Naive thymus-derived CD8-positive, alpha-beta T cell (primary cell): ENCODE results near the gene ZFPM1. TPM values are rescaled to one million over a fixed set of nuclear protein-coding genes. Genes with fewer than 3 reads are reported as not detected.

ENCODE experiments used
- ATAC-seq, 2 donors: fragments of 150-1000 bp; cut with Tn5 transposase in 1 of 2; sonication (Bioruptor Pico), chemical (Tn5 transposase) in 1 of 2; 1 replicate in 1 of 2; 2 replicates in 1 of 2; pipeline ENCODE4 v1.10.0; 2021; ENCODE audit warnings: mild to moderate bottlenecking in 2 of 2, moderate library complexity in 2 of 2
- POLR2A ChIA-PET: fragments of 350-600 bp; sonication (Branson Sonifier 250); formaldehyde crosslinking; loops from one replicate; lab custom pipeline; 2021; ENCODE audit warnings: antibody characterized with exemption; lab: Charles Lee
- DNase-seq, 10 donors: peaks; one replicate each; pipeline versions ENCODE4 v3.0.0 to v3.0.0-alpha.2; 2020 to 2022
- H3K27ac Mint-ChIP-seq, 10 donors: one replicate each; pipeline ENCODE4 v1.8.0; 2020 to 2022; ENCODE audit warnings: mild to moderate bottlenecking in 10 of 10, mixed read lengths in 10 of 10, moderate library complexity in 4 of 10, inconsistent platforms in 1 of 10
- H3K27me3 Mint-ChIP-seq, 5 donors: one replicate each; pipeline ENCODE4 v1.8.0; 2021 to 2022; ENCODE audit warnings: mixed read lengths in 5 of 5
- H3K36me3 Mint-ChIP-seq, 3 donors: one replicate each; pipeline ENCODE4 v1.8.0; 2020 to 2022; ENCODE audit warnings: mixed read lengths in 3 of 3, mild to moderate bottlenecking in 2 of 3, inconsistent platforms in 1 of 3
- H3K4me1 Mint-ChIP-seq, 4 donors: one replicate each; pipeline ENCODE4 v1.8.0; 2021 to 2022; ENCODE audit warnings: mixed read lengths in 4 of 4
- H3K4me3 Mint-ChIP-seq, 10 donors: one replicate each; pipeline ENCODE4 v1.8.0; 2020 to 2022; ENCODE audit warnings: mild to moderate bottlenecking in 10 of 10, mixed read lengths in 10 of 10, moderate library complexity in 6 of 10, inconsistent platforms in 1 of 10
- H3K9me3 Mint-ChIP-seq, 9 donors: one replicate each; pipeline ENCODE4 v1.8.0; 2020 to 2022; ENCODE audit warnings: mixed read lengths in 9 of 9, mild to moderate bottlenecking in 3 of 9, inconsistent platforms in 1 of 9, moderate library complexity in 1 of 9
- polyA plus RNA-seq, 3 donors: library from polyadenylated mRNA; unstranded; fragments of 300-500 nt; fragmentation: Illumina TruSeq; gene quantifications; one replicate each; pipeline ENCODE4 v1.2.3, GENCODE V29; 2021
- total RNA-seq, 8 experiments: library from RNA in 2 of 8; stranded (reverse) in 2 of 8; gene quantifications; one replicate each; pipeline ENCODE4 v1.2.3 and lab custom pipeline; 2021 to 2026

The ZFPM1 gene
- total and polyA plus RNA-seq, 5 experiments from 2014 or later, result 0.23 to 10.8 (median 0.36) TPM

DNA sequence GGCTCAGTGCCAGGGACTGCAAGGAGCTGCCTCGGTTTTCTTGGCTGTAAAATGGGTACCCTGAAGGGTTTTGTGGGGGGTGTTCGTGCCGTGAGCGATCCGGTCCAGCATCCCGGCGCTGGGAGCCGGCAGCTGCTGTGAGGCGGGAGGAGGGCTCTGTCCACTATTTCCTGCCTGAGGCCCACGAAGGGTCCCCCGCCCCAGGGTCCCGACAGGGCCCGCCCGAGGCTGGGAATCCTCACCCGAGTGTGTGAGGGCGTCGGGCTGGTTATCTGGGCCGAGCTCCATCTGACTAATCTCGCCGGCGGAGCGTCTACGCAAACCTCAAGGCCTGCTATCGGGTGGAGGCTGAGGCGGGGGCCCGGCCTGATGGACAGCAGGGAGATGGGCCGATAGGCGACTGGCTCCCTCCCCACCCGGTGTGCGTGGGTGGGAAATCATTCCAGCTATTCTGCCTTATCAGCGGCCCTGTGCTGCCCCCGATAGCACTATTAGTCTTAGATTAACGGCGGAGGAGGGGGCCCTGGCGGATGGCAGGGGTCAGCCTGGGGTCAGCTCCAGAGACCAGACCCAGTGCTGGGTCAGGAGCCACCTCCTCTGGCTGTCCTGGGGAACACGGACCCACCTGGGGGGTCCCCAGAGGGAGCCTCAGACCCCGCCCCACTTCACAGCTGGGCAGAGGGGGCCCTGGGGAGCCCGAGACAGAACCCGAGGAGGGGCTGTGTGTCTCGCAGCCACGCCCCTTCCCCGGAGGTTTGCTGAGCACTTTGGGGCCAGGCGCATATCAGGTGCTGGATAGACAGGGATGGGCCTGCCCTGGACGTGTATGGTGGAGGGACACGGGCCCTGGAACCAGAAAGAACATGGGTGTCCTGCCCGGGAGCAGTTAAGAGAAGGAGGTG is 44.7 kb downstream of the ZFPM1 start:
- no peak for ATAC-seq
- Mint-ChIP-seq H3K4me3 (peak overlapping the region in 2 of 10 donors; percentile 14 to 45), H3K27ac (no peak overlapping the region), H3K4me1 (peaks cover 0 to 11% (median 7%) of the 10 kb centered on the region in 4 donors), H3K27me3 (no peaks in the 10 kb centered on the region), H3K36me3 (no peaks in the 10 kb centered on the region), H3K9me3 (no peaks in the 10 kb centered on the region)
- POLR2A ChIA-PET, result interaction anchor here (0.5 kb wide), 1 partner anchor 216 kb away, joined by 3 read pairs; no protein-coding TSS in a partner anchor
- no peak for DNase-seq

DNA sequence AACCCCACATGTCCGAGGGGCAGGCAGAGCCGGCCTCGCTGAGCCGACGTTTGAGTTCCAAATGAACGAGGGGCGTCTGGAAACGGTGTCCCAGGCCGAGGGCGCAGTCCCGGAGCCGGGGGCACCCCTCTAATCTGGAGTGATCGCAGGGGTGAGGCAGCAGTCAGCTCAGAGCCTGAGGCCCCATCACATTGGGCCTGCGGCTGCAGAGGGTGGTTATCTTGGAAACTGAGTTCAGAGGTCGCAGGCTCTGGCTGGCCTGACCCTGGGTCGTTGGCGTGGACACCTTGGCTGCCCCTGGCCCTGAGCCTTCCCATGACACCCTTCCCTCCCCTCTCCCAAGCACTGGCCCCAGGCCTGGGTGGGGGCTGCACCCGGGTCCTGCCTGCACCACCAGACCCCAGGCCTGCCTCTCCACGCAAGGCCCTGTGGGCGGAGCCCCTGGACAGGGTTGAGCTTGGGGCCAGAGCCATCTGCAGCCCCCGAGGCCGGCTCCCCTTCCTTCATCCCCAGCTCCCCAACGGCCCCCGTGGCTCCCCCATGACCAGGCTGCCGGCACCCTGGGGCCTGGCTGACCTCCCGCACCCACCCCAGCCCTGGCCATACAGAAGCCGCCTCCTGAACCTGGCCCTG is 45.6 kb downstream of the ZFPM1 start:
- Mint-ChIP-seq H3K4me3 (no peak overlapping the region), H3K36me3 (no peaks in the 10 kb centered on the region), H3K9me3 (no peaks in the 10 kb centered on the region), H3K27ac (no peak overlapping the region), H3K27me3 (no peaks in the 10 kb centered on the region), H3K4me1 (peaks cover 0 to 15% (median 7%) of the 10 kb centered on the region in 4 donors)
- ATAC-seq (no peak), DNase-seq (no peak)
- POLR2A ChIA-PET, result no interaction called here

- H3K36me3 Mint-ChIP-seq, result no peaks in the 10 kb centered on the region
Measured at GRCh38 chr16:88499292-88499691, 46.2 kb downstream of the ZFPM1 start.

DNA sequence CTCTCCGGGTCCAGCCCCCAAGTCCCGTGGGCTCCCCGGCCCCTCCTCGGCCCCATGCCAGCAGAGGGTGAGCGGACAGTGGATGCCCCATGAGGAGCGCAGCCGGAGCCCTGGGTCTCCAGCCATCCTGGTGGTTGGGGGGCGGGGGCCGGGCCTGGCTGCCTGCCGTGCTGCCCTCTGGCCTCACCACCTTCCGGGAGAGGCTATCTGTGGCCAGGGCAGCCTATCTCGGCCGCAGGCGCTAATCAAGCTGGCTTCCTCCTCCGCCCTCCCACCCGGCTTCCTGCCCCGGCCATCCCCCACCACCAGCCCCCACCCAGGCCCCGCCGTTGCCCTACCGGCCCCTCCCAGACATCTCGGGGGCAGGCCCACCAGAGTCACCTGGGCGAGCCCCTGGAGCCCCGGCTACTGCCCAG is 46.8 kb downstream of the ZFPM1 start:
- Mint-ChIP-seq H3K4me1 (peaks cover 0 to 22% (median 13%) of the 10 kb centered on the region in 4 donors), H3K27me3 (no peaks in the 10 kb centered on the region), H3K9me3 (no peaks in the 10 kb centered on the region), H3K4me3 (no peak overlapping the region), H3K36me3 (no peaks in the 10 kb centered on the region), H3K27ac (no peak overlapping the region)
- ATAC-seq, result no peak
- no peak for DNase-seq
- POLR2A ChIA-PET, result no interaction called here

More at GRCh38 chr16:88499292-88499691, 46.2 kb downstream of the ZFPM1 start:
- ATAC-seq, result no peak
- no peaks in the 10 kb centered on the region for H3K9me3 Mint-ChIP-seq
- no peak overlapping the region for H3K27ac Mint-ChIP-seq
- H3K4me1 Mint-ChIP-seq, result peaks cover 0 to 21% (median 10%) of the 10 kb centered on the region in 4 donors
- no peaks in the 10 kb centered on the region for H3K27me3 Mint-ChIP-seq
- POLR2A ChIA-PET, result no interaction called here
- peak overlapping the region in 1 of 10 donors; percentile 55 for H3K4me3 Mint-ChIP-seq
- no peak for DNase-seq

DNA sequence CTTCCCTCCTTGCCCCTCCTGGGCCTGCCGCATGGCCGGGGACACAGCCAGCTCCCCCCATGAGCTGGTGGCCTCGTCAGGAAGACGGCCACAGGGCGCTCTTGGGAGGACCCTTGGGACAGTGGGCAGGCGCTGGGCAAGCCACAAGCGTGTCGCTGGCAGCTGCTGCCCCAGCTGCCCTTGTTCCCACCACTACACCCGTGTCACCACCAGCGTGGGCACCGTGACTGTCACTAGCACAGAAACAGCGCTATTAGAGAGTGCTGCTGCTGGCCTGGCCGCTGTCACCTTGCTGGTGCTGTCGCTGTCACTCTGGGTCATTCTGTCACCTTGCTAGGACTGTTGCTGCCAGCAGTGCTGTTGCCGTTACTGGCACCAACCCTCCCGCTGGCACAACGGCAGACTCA is 47.2 kb downstream of the ZFPM1 start:
- H3K9me3 Mint-ChIP-seq, result no peaks in the 10 kb centered on the region
- H3K36me3 Mint-ChIP-seq, result no peaks in the 10 kb centered on the region
- peak overlapping the region in 1 of 10 donors; percentile 69 for H3K4me3 Mint-ChIP-seq
- no peak overlapping the region for H3K27ac Mint-ChIP-seq
- no peak for DNase-seq
- no peak for ATAC-seq
- POLR2A ChIA-PET, result no interaction called here
- peaks cover 0 to 25% (median 15%) of the 10 kb centered on the region in 4 donors for H3K4me1 Mint-ChIP-seq
- no peaks in the 10 kb centered on the region for H3K27me3 Mint-ChIP-seq

DNA sequence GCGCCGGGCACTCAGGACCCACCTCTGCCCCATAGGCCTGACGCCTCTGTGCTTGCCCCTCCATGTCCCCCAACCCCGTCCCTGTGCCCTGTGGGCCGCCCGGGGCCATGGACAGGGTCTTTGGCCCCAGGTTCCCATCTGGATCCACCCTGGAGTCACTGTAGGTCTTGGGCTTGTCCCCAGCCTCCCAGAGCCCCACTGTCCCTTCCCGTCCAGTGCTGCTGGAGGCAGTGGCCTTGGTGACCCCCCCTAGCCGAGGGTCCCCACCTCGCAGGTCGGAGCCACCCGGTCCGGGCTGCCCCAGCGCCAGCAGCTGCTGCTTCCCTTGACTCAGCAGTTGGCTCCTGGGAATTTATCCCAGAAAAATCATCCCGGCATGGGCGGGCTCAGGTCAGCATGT is 49.3 kb downstream of the ZFPM1 start:
- POLR2A ChIA-PET, result no interaction called here
- H3K36me3 Mint-ChIP-seq, result no peaks in the 10 kb centered on the region
- ATAC-seq, result no peak
- H3K9me3 Mint-ChIP-seq, result no peaks in the 10 kb centered on the region
- H3K4me3 Mint-ChIP-seq, result no peak overlapping the region
- H3K27ac Mint-ChIP-seq, result no peak overlapping the region
- no peaks in the 10 kb centered on the region for H3K27me3 Mint-ChIP-seq
- no peak for DNase-seq
- H3K4me1 Mint-ChIP-seq, result peaks cover 0 to 25% (median 15%) of the 10 kb centered on the region in 4 donors

GRCh38 chr16:88502776-88503280 is 49.7 kb downstream of the ZFPM1 start:
- no peaks in the 10 kb centered on the region for H3K27me3 Mint-ChIP-seq
- no peak overlapping the region for H3K4me3 Mint-ChIP-seq
- H3K4me1 Mint-ChIP-seq, result peaks cover 0 to 25% (median 15%) of the 10 kb centered on the region in 4 donors
- peak overlapping the region in 1 of 10 donors; percentile 67 for H3K27ac Mint-ChIP-seq
- POLR2A ChIA-PET, result interaction anchor here (0.6 kb wide), 1 partner anchor 18 kb away, joined by 4 read pairs; no protein-coding TSS in a partner anchor
- H3K9me3 Mint-ChIP-seq, result no peaks in the 10 kb centered on the region
- ATAC-seq (no peak), DNase-seq (no peak)
- H3K36me3 Mint-ChIP-seq, result no peaks in the 10 kb centered on the region

DNA sequence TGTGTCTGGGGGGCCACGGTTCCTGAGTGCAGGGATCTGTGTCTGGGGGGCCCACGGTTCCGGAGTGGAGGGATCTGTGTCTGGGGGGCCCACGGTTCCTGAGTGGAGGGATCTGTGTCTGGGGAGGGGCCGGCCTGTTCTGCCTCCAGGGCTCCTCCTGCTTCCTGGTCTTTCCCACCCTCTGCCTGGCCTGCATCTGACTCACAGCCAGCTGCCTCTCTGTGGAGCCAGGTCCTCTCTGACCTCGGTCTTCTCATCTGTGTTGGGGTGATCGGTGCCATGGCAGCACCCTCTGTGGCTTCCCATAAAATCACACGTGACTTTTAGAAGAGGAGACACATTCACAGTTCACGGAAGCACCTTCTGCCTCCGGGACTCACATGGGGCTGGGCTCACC is 50.3 kb downstream of the ZFPM1 start:
- Mint-ChIP-seq H3K27me3 (no peaks in the 10 kb centered on the region), H3K4me3 (peak overlapping the region in 2 of 10 donors; percentile 54 to 62), H3K27ac (peak overlapping the region in 2 of 10 donors; percentile 68 to 90)

GRCh38 chr16:88503771-88504488 is 50.9 kb downstream of the ZFPM1 start:
- DNase-seq, result no peak
- peak overlapping the region in 4 of 10 donors; percentile 40 to 90 (median 54) for H3K27ac Mint-ChIP-seq
- ATAC-seq, result no peak
- H3K9me3 Mint-ChIP-seq, result no peaks in the 10 kb centered on the region
- H3K27me3 Mint-ChIP-seq, result no peaks in the 10 kb centered on the region
- POLR2A ChIA-PET, result no interaction called here
- H3K4me1 Mint-ChIP-seq, result peaks cover 0 to 20% (median 14%) of the 10 kb centered on the region in 4 donors
- H3K4me3 Mint-ChIP-seq, result peak overlapping the region in 1 of 10 donors; percentile 26
- H3K36me3 Mint-ChIP-seq, result no peaks in the 10 kb centered on the region

More for the DNA sequence above, 50.3 kb downstream of the ZFPM1 start:
- POLR2A ChIA-PET, result interaction anchor here (0.6 kb wide), 1 partner anchor 18 kb away, joined by 4 read pairs; no protein-coding TSS in a partner anchor
- no peaks in the 10 kb centered on the region for H3K9me3 Mint-ChIP-seq
- ATAC-seq (no peak), DNase-seq (peak in 1 of 10 donors; percentile 25)
- no peaks in the 10 kb centered on the region for H3K36me3 Mint-ChIP-seq
- peaks cover 0 to 22% (median 15%) of the 10 kb centered on the region in 4 donors for H3K4me1 Mint-ChIP-seq

- ATAC-seq, result no peak
- Mint-ChIP-seq H3K4me3 (peak overlapping the region in 1 of 10 donors; percentile 81), H3K9me3 (no peaks in the 10 kb centered on the region), H3K4me1 (peaks cover 0 to 18% (median 13%) of the 10 kb centered on the region in 4 donors), H3K27ac (peak overlapping the region in 3 of 10 donors; percentile 31 to 79 (median 49)), H3K36me3 (no peaks in the 10 kb centered on the region), H3K27me3 (no peaks in the 10 kb centered on the region)
- POLR2A ChIA-PET, result no interaction called here
- no peak for DNase-seq
Measured at GRCh38 chr16:88504489-88505404, 51.7 kb downstream of the ZFPM1 start.

- peaks cover 0 to 18% (median 13%) of the 10 kb centered on the region in 4 donors for H3K4me1 Mint-ChIP-seq
Measured at GRCh38 chr16:88505405-88506082, 52.5 kb downstream of the ZFPM1 start.

More at GRCh38 chr16:88505405-88506082, 52.5 kb downstream of the ZFPM1 start:
- Mint-ChIP-seq H3K4me3 (peak overlapping the region in 1 of 10 donors; percentile 34), H3K36me3 (no peaks in the 10 kb centered on the region), H3K27ac (peak overlapping the region in 3 of 10 donors; percentile 20 to 79 (median 77)), H3K9me3 (no peaks in the 10 kb centered on the region), H3K27me3 (no peaks in the 10 kb centered on the region)
- ATAC-seq (peak; percentile 94 to 98), DNase-seq (peak; percentile 26 to 90 (median 79))
- POLR2A ChIA-PET, result no interaction called here
